H7 (cell line): ENCODE results near the gene PDLIM4. TPM values are rescaled to one million over a fixed set of nuclear protein-coding genes. Genes with fewer than 3 reads are reported as not detected.

ENCODE experiments used
- DNase-seq: peaks from one replicate; pipeline ENCODE4 v3.0.0; 2012
- H3K27me3 ChIP-seq: 2 replicates; pipeline ENCODE4 v1.6.0; 2011; ENCODE audit warnings: mild to moderate bottlenecking, low read length; ENCODE audit not compliant: control insufficient read depth, insufficient read depth
- H3K36me3 ChIP-seq: replicated peaks from 2 replicates; pipeline ENCODE4 v1.5.1; 2011; ENCODE audit warnings: low read length; ENCODE audit not compliant: control insufficient read depth, insufficient read depth
- H3K4me3 ChIP-seq: 2 replicates; pipeline ENCODE4 v1.5.1; 2011; ENCODE audit warnings: low read depth, mild to moderate bottlenecking, control low read depth, low read length, moderate library complexity; ENCODE audit not compliant: insufficient read depth
- total RNA-seq: library from RNA; depleted of rRNA; stranded (reverse); fragments of >200 nt; shearing (Covaris generic); gene quantifications from 2 replicates; pipeline ENCODE4 v1.2.3, GENCODE V29; 2014; rRNA removed

PDLIM4 gene
- total RNA-seq, 1 experiment from 2014 or later: 4.7 TPM

- no peaks in the 10 kb centered on the region for H3K36me3 ChIP-seq
- no peak overlapping the region for H3K4me3 ChIP-seq
- H3K27me3 ChIP-seq: no peaks in the 10 kb centered on the region
- no peak for DNase-seq
These were observed 46.1 kb downstream of the PDLIM4 start for GRCh38 chr5:132303589-132303988.

DNA sequence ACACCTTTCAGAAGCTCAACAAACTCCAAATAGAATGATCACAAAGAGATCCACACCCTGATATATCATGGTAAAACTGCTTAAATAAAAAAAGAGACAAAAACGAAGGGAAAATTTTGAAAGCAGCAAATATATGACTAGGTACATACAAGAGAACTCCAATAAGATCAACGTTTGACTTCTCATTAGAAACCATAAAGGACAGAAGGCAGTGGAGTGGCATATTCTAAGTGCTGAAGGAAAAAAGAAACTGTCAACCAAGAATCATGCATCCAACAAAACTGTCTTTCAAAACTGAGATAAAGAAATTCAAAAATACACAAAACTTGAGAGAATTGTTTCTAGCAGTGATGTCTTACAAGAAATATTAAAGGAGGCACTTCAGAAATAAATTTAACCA lies 47.9 kb downstream of the PDLIM4 start:
- Histone ChIP-seq H3K4me3 (no peak overlapping the region), H3K36me3 (no peaks in the 10 kb centered on the region), H3K27me3 (no peaks in the 10 kb centered on the region)
- DNase-seq: no peak

- Histone ChIP-seq H3K27me3 (no peaks in the 10 kb centered on the region), H3K4me3 (no peak overlapping the region), H3K36me3 (no peaks in the 10 kb centered on the region)
- no peak for DNase-seq
These were observed 51.2 kb downstream of the PDLIM4 start for GRCh38 chr5:132308701-132309100.

- H3K4me3 ChIP-seq: no peak overlapping the region
- H3K27me3 ChIP-seq: no peaks in the 10 kb centered on the region
- no peak for DNase-seq
- H3K36me3 ChIP-seq: no peaks in the 10 kb centered on the region
These were observed 52.2 kb downstream of the PDLIM4 start for GRCh38 chr5:132309679-132310078.

DNA sequence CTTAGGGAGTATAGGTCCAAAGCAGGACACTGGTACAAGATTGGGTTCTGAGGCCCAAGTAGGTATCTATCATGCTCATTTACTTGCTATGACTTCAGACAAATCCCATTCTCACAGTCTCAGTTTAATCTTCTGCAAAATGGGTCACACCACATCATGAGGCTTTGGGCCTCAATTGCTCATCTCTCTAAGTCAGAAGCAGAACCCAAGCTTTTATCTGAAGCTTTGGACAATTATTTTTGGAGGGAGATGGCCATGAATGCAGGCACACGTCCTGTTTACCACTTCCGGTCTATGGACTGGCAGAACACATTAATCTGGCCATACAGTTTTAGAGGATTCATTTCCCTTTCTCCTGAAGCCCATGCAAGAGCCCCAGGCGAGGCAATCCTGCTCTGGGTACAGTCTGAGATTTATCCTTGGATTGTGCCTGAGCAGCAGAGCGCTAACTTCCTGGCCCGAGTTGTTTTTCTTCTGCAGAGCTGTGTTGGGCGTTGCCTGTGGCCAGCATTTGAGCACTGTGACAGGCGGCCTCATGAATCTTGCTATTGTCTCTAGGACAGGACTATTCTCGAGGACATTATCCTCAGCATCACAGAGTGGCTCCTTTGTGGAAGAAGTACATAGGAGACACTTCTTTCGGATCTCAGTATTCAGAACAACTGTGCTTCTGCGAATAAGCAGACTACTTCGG lies 52.8 kb downstream of the PDLIM4 start:
- Histone ChIP-seq H3K36me3 (no peaks in the 10 kb centered on the region), H3K4me3 (no peak overlapping the region), H3K27me3 (no peaks in the 10 kb centered on the region)
- DNase-seq: no peak

- no peak for DNase-seq
- Histone ChIP-seq H3K4me3 (no peak overlapping the region), H3K36me3 (no peaks in the 10 kb centered on the region), H3K27me3 (no peaks in the 10 kb centered on the region)
These were observed 55.9 kb downstream of the PDLIM4 start for GRCh38 chr5:132313366-132313765.

DNA sequence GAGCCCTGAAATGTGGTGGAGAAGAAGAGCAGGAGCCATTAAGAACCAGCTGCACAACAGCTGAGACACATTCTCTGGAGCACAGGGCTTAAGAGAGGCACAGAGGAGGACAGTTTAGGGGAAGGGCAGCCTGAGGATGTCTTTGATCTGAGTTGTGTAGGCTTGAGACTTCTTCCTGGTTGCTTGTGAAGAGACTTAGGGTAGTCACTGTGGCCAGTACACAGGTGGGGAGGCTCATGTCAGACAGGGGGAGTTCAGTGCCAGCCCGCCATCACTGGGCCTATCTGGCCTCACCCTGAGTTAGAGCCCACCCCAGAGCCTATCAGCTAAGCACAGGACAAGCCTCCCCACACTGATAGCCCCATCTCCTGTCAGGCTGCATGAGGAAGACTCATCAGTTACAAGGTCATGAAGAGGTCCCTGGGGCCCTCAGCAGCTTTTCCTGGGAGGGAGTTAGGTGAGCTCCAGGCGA lies 56.5 kb downstream of the PDLIM4 start:
- H3K36me3 ChIP-seq: no peaks in the 10 kb centered on the region
- DNase-seq: no peak
- H3K4me3 ChIP-seq: no peak overlapping the region
- no peaks in the 10 kb centered on the region for H3K27me3 ChIP-seq

DNA sequence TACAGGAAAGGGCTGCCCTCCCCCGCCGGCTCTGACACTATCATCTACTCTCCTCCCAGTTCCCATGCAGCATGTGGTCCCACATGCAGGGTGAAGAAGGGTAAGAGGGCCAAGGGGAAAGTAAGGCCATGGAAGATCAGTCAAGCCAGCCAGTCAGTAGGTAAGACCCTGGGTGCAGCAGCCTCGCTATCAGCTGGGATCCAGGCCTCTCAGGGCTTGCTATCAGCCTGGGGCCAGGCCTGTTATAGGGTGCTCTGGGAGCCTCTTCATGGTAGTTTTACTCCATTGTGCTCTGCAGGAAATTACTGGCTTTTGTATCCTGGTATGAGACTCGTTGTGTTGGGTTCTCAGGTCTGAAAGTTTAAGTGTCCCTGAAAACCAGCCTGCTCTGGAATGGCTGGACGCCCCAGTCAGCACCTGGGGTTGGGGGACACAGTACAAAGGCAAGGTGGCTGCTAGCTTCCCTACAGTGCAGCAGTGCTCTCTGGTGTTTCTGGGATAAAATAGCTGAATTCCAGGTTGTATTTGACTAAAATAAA lies 58.1 kb downstream of the PDLIM4 start:
- no peaks in the 10 kb centered on the region for H3K36me3 ChIP-seq
- H3K4me3 ChIP-seq: no peak overlapping the region
- no peaks in the 10 kb centered on the region for H3K27me3 ChIP-seq
- DNase-seq: peak; percentile 36

DNA sequence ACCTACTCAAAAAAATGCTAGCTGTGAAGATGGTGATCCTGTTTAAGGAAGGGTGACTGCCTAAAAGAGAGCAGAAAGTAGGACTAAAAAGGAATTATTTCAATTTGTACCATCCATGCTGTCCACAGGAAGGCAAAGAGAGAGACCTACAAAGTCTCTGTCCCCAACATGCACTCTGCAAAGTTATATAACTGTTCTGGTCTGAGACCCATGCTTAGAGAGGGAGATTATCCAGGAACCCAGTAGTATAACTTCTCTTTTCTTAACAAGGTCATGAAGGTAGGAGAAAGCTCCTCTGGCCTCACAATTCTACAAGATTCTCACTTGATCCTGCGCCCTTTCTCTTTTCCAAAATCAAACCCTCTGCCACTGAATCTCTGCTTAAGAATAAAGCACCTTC lies 62.5 kb downstream of the PDLIM4 start:
- Histone ChIP-seq H3K4me3 (no peak overlapping the region), H3K36me3 (no peaks in the 10 kb centered on the region), H3K27me3 (no peaks in the 10 kb centered on the region)
- no peak for DNase-seq

DNA sequence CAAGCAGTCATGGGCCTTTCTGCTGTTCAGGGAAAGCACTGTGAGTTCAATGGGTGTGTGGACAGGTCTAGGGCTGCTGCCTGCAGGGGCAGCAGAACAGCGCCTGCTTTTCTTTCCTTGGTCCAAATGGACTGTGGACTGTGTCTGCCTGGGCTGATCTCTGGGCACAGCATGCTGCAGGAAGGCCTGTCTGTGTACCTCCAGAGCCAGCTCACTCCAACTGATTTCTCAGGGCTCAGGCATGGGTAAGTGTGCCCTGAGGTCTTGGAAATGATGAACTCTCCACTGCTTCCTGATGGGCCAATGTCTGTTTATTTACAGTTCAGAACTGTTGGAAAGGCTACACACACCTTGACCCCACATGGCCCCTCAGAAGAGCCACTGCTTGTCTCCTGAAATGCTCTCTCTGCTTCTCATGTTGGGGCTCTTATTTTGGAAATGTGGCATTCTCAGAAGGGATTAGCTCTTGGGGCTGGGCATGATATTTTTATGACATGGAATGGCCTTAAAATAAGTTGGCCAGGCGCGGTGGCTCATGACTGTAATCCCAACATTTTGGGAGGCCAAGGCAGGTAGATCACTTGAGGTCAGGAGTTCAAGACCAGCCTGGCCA lies 63.7 kb downstream of the PDLIM4 start:
- H3K27me3 ChIP-seq: no peaks in the 10 kb centered on the region
- H3K36me3 ChIP-seq: no peaks in the 10 kb centered on the region
- H3K4me3 ChIP-seq: no peak overlapping the region
- DNase-seq: no peak

GRCh38 chr5:132322266-132322665 lies 64.8 kb downstream of the PDLIM4 start:
- DNase-seq: peak; percentile 73

More at GRCh38 chr5:132322266-132322665, 64.8 kb downstream of the PDLIM4 start:
- Histone ChIP-seq H3K36me3 (no peaks in the 10 kb centered on the region), H3K4me3 (no peak overlapping the region), H3K27me3 (no peaks in the 10 kb centered on the region)

Other genes with a start within 250 kb of the PDLIM4 start
- gene ACSL6, start 246.0 kb upstream of the PDLIM4 start, total RNA-seq: 0.28 and 0.85 TPM in 2 replicates
- gene IL3, start 197.0 kb upstream of the PDLIM4 start, total RNA-seq: not detected in 2 replicates
- gene CSF2, start 183.9 kb upstream of the PDLIM4 start, total RNA-seq: not detected in 2 replicates
- 5.4 and 8.4 TPM in 2 replicates for gene P4HA2, start 29.8 kb upstream of the PDLIM4 start, total RNA-seq
- 0.17 and 0.81 TPM in 2 replicates for gene SLC22A4, start 36.7 kb downstream of the PDLIM4 start, total RNA-seq
- gene SLC22A5, start 112.0 kb downstream of the PDLIM4 start, total RNA-seq: 0.76 and 1.6 TPM in 2 replicates
- gene IRF1, start 233.1 kb downstream of the PDLIM4 start, total RNA-seq: 4.5 and 6.5 TPM in 2 replicates